Central memory CD4-positive, alpha-beta T cell (primary cell): ENCODE results near the gene SRBD1.

Experiments used
- DNase-seq: peaks from one replicate; pipeline ENCODE4 v3.0.0; 2022

The SRBD1 gene

GRCh38 chr2:45595721-45596435 lies 15.2 kb downstream of the SRBD1 start:
- no peak for DNase-seq

- no peak for DNase-seq
These were observed 20.0 kb downstream of the SRBD1 start for GRCh38 chr2:45591073-45591472.

- DNase-seq, result no peak
These were observed 22.8 kb downstream of the SRBD1 start for GRCh38 chr2:45588158-45588829.

- no peak for DNase-seq
These were observed 24.5 kb downstream of the SRBD1 start for GRCh38 chr2:45586600-45586999.

GRCh38 chr2:45585267-45585861 lies 25.7 kb downstream of the SRBD1 start:
- DNase-seq, result no peak

GRCh38 chr2:45583977-45584376 lies 27.1 kb downstream of the SRBD1 start:
- no peak for DNase-seq

- no peak for DNase-seq
These were observed 28.5 kb downstream of the SRBD1 start for GRCh38 chr2:45582522-45582921.

GRCh38 chr2:45578056-45578843 lies 32.8 kb downstream of the SRBD1 start:
- peak; percentile 21 for DNase-seq

- DNase-seq, result no peak
These were observed 33.6 kb downstream of the SRBD1 start for GRCh38 chr2:45577441-45577840.

GRCh38 chr2:45575881-45576280 lies 35.2 kb downstream of the SRBD1 start:
- no peak for DNase-seq

- DNase-seq, result no peak
These were observed 38.1 kb downstream of the SRBD1 start for GRCh38 chr2:45572979-45573378.

- no peak for DNase-seq
These were observed 39.1 kb downstream of the SRBD1 start for GRCh38 chr2:45571940-45572339.

GRCh38 chr2:45570671-45571334 lies 40.3 kb downstream of the SRBD1 start:
- no peak for DNase-seq

GRCh38 chr2:45568935-45569334 lies 42.1 kb downstream of the SRBD1 start:
- no peak for DNase-seq

GRCh38 chr2:45567974-45568789 lies 42.9 kb downstream of the SRBD1 start:
- peak; percentile 78 for DNase-seq

GRCh38 chr2:45567288-45567963 lies 43.6 kb downstream of the SRBD1 start:
- no peak for DNase-seq

- DNase-seq, result no peak
These were observed 51.6 kb downstream of the SRBD1 start for GRCh38 chr2:45559436-45559835.

- DNase-seq, result no peak
These were observed 56.3 kb downstream of the SRBD1 start for GRCh38 chr2:45554742-45555140.

GRCh38 chr2:45554073-45554741 lies 56.9 kb downstream of the SRBD1 start:
- no peak for DNase-seq

GRCh38 chr2:45551862-45552261 lies 59.2 kb downstream of the SRBD1 start:
- DNase-seq, result no peak

- DNase-seq, result no peak
These were observed 65.1 kb downstream of the SRBD1 start for GRCh38 chr2:45545943-45546342.
